HG02642 (cell line): ENCODE data around the gene ECI2.

Source experiments
- ATAC-seq: cut with Tn5 transposase; IDR thresholded peaks from one replicate; pipeline ENCODE4 v1.9.1; 2021; ENCODE audit warnings: mild to moderate bottlenecking; ENCODE audit not compliant: unreplicated experiment, poor library complexity

Gene ECI2, protein sequence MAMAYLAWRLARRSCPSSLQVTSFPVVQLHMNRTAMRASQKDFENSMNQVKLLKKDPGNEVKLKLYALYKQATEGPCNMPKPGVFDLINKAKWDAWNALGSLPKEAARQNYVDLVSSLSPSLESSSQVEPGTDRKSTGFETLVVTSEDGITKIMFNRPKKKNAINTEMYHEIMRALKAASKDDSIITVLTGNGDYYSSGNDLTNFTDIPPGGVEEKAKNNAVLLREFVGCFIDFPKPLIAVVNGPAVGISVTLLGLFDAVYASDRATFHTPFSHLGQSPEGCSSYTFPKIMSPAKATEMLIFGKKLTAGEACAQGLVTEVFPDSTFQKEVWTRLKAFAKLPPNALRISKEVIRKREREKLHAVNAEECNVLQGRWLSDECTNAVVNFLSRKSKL

DNA sequence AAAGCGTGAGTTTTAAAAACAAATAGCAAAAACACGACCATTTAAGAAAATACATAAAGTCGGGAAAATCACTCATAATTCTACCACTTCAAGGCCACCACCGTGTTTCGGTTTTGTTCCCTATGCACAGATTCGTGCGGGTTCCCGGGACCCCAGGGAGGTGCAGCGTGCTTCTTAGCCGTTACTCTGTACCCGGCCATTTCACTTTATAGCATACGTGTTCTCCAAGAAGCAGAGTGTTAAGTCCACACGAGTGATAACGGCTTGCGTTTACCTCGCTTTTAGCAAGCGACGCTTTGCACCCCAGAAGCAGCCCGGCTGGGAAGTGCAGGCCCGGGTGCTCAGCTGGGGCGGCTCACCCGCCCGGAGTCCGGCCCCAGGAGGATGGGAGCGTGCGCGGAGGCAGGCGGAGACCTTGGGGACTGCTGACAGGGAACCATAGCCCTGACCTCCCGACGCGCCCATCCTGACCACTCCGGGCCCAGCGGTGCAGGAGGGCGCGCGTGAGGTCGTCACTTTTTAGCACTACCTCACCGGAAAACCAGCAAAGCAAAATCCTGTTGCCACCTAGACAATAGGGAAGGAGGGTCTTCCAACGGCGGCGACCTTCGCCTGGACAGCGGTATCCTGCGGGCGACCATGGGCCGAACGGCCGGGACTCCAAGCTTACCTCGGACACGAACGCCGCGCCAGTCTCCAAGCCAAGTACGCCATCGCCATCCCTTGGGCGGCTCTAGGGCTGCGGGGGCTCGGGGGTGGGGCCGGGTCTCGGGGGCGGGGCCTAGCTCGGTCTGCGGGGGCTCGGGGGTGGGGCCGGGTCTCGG, at the start of gene ECI2:
Gene ECI2, minus strand, starts transcription at position 735 of the 824 bp plus-strand sequence. Its CDS starts 15 bp downstream, at position 720.
- ATAC-seq, result peak; percentile 56

DNA sequence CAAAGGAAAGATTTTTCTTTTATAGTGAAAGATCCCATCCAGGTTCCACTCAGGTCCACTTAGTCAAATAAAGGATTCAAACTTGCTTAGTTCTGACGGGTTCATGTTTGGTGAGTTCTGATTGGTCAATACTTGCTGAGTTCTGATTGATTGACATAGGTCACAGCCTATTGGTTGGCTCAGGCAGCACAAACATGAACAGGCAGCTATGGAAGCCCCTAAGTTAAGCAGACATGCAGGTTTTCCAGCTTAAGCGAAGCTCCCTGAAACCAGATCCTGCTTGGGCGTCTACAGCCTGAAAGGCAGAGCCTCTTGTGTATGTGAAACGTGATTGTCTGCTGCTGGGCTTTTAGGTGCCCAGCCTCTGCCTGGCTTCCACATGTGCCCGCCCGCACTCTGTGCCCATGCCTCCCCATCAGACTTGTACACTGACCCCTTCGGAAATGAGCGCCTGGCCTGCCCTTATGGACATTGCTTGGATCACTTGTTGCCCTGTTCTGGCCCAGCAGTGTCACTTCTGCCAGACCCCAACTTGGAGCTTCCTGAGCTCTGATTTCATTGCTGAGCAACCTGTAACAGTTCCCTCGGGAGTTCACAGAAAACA, 45.4 kb upstream of the ECI2 start:
- ATAC-seq, result no peak

DNA sequence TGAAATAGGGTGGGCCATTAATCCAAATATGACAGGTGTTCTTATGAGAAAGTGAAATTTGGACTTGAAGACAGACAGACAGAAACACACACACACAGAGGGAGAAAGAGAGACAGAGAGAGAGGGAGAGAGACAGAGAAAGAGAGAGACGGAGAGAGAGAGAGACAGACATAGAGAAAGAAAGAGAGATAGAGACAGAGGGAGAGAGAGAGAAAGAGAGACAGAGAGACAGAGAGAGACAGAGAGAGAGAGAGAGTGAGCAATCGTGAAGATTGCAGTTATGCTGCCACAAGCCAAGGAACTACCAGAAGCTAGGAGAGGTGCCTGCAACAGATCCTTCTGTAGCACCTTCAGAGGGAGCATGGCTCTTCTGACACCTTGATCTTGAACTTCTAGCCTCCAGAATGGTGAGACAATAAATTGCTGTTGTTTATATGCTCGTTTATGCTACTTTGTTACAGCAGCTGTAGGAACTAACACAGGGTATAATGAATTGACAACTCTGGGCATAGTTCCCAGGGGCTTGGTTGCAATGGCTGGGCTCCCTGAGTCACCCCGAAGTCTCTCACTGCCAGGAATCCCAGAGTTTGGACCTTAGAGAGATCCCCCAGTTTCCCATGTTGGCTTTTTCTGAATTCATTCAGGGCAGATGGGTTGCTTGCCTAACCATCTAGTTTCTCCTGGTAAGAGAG, 44.7 kb upstream of the ECI2 start:
- no peak for ATAC-seq

DNA sequence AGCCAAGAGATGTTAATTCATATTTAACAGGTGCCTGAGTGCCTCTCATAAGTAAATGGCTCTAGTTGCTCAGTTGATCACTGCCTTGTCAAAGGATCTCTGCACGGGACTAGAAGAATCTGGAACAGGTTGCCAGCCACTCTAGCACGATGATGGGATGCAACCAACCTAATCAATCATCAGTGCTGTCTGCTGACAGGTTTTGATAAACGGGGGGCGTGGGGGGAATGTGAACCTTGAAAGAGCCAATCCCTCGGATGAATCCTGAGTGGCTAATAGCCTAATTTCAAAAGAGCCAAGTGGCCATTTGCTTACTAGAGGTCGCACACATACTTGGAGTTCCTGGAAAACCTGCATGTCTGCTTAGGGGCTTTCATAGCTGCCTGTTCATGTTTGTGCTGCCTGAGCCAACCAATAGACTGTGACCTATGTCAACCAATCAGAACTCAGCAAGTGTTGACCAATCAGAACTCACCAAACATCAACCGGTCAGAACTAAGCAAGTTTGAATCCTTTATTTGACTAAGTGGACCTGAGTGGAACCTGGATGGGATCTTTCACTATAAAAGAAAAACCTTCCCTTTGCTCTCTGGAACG, 43.5 kb upstream of the ECI2 start:
- no peak for ATAC-seq

DNA sequence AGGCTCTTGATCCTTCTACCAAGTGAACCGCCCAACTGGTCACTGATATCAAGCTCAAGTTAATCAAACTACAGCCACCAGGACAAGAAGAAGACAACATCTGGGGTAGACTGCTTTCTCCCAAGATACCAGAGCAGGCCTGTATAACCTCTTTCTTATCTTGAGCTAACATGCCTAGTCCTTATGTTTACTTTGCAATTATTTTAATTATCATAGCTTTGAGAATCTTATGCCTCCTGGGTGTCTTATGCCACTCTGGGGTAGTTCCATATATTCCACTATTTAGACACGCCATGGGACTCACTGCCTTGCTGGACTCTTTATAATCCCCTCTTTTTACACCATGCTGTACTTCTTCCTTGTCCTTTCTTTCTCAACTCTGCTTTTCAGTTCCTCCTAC, 41.5 kb upstream of the ECI2 start:
- no peak for ATAC-seq

DNA sequence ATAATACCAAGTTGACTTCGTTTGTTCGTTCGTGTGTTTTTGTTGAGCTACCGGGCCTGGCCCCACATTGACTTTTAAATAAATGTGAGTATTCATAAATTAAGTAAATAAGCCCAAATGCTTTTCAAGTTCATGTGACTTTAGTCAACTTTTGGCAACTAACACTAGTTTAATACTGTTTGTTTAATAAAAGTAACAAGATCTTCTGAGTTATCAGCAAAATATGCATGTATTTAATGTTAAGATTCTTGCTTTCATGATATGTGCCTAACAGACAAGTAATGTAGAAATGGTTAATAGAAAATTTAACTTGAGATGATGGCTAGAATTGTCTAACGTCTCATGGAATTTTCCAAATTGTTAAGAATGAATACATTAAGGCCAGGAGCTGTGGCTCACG, 38.7 kb upstream of the ECI2 start:
- ATAC-seq, result no peak

DNA sequence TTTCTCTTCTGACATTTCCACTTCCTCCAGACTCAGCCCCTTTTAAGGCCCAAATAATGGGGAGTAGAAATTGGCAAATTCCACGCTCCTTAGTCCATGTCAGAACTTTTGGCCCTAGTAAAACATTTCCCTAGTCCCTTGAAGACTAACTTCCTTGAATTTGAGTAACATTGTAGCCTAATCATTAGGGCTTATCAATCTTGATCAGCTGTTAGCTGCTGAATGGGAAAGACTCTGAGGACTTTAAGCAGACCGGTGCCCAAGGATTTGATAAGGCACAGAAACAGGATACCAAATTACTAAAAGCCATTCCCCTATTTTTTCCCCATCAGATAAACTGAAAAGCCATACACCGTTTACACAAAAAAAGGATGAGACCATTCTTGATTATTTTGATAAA, 37.0 kb upstream of the ECI2 start:
- ATAC-seq, result no peak

DNA sequence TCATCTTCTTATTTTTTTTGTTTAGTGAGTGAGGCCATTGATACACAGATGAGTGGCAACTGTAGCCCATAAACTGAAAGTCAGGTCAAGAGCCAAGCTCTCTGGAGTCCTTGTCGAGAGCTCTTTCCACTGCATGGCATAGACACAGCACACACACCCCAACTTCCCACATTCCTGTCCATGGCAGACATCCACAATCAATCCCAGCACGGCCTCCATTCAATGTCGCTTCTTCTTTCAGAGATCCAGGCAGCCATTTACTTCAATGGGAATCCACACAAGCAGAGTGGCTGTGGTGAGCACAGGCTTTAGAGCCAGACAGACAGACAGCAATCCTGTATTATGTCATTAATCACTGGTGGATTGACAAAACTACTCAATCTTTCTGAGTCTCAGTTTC, 34.9 kb upstream of the ECI2 start:
- no peak for ATAC-seq

DNA sequence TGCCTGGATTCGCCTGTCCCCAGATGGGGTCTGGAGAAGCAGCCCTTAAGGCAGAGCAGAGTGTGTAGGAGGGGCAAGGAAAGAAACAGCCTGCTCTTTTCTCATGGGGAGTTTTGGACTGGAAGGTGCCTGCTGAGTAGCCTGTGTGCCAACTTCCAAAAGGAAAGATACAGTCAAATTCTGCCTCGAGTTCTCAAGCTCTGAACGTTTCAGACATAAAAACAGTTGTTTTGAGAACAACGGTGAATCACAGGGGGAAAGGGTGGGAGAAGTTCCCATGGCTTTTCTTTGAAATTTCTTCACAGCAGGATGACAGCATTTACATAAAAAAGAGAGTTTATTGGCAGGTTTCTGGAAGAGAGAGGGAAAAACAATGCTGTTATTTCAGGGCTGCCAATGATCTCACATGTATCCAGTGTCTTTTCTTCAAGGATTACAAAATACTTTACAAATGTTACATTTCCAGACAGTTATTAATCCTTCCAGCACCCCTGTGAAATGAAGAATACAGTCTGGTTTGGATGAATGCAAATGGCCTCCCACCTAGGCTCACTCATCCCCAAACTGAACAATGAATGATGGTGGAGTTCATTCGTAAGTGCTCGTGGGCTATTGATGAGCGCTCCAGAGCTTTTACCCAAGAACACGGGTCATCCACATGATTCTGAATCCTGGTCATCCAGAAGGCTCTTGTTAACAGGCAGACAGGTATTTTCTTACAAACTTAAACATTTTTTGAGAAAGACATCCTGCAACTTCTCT, 33.8 kb upstream of the ECI2 start:
- no peak for ATAC-seq

DNA sequence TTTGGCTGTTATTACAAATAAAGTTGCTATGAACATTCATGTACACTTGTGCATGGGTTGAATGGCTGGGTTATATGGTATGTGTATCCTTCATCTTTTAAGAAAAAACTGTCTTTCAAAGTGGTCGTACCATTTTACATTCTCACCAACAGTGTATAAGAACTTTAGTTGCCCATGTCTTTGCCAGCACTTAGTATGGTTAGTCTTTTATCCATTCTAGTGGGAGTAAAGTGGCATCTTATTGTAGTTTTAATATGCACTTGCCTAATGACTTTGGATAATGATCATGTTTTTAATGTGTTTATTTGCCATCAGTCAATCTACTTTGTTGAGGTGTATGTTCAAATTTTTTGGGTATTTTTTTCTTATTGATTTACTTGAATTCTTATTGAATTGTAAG, 32.5 kb upstream of the ECI2 start:
- ATAC-seq, result no peak

DNA sequence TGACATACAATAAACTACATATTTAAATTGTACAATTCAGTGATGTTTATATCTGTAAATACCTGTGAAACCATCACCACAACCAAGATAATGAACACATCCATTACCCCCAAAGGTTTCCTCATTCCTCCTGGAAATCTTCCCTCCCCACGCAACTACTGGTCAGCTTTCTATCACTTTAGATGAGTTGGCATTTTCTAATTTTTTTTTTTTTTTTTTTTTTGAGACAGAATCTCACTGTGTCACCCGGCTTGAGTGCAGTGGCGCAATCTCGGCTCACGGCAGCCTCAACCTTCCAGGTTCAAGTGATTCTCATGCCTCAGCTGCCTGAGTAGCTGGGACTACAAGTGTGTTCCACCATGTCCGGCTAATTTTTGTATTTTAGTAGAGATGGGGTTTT, 31.7 kb upstream of the ECI2 start:
- ATAC-seq, result no peak

DNA sequence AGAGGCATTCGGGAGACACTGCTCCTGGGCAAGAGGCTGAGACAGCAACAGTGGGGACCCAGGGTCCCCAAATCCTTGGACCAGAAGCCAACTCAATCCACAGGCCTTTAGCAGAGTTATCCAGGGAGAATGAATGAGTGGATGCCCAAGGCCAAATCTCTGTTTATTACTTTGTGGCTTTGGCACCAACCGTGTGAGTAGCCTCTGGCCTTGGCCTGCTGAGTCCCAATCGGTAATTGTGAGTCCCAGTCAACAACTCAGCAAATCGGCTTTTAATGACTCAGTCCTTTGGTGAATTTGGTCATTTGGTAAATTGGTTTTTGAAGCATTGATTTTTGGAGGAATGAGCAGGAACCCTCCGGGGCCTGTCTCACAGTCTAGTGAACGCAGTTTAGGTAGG, 29.1 kb upstream of the ECI2 start:
- ATAC-seq, result no peak

DNA sequence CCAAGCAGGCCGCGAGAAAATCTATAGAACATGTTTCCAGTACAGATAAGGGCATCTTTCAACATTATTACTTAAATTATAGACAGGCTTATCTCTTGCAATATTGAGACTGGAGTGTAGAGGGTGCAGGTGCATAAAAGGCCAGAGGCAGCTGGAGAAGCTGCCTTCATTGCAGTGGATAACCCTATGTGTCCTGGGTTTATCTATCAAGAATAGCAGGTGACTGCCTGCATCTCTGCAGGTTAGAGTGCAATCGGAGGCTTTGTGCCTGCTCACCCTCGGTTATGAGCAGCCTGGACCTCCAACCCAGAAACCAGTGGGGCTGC, 28.7 kb upstream of the ECI2 start:
- no peak for ATAC-seq

DNA sequence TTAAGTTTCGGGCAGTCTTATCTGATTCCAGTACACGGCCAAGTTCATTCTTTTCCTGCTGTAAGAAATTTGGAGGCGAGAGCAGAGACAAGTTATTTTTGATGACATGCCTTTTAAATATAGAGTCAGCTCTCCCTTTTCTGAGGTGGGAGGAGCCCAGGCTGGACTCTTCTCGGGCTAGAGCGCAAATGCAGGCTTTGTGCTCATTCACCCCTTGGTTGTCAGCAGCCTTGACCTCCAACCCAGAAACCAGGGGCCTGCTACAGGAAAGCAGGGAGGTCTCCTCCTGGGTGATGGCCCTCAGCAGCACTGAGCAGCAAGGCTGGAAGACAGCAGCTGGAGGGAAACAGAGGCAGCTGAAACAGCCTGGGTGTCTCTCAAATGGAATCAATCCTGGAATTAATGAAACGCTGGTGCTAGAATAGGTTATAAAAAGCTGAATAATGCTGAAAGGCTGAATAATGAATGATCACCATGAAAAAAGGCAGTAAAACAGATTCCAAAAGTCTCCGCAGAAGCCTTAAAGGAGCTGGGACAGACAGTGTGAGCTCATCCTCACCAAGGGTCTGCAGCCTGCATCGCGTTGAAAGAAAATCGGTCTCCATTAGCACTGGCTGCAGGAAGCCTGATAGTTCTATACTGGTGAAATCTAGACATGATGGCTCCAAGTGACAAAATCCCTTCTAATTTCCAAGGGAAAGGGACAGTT, 28.2 kb upstream of the ECI2 start:
- no peak for ATAC-seq

DNA sequence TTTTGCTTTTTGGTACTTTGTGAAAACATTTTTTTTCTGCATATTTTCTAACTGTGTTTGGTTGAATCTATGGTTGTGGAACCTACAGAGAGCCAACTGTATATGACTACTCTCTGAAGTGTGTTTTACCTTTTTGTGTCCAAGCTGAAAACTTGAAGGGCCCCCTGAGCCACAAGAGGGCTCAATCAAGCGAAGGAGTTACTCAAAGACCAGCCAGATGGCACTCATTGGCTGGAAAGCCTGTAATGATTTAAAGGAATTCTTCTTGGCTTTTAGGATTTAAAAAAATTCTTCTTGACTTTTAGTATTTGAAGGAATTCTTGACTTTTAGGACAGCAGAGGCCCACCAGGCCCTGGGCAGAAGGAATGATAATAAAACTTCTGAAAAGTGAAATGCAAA, 27.0 kb upstream of the ECI2 start:
- ATAC-seq, result no peak

DNA sequence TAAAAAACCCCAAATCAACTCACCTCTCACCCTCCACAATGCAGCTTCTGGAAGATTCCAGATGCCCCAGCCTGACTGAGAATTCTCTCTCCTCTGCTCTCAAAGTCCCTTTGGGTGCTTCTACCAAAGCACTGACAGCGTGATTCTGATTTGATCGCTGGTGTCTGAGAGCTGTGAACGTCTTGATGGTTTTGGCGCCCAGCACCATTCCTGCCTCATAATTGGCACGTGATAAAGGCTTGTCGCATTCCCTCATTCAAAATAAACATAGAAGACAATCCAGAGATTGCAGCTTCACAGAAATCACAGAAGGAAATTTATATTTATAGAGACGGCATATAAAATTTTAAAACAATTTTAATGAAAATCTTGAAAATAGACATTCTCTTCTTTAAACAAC, 24.1 kb upstream of the ECI2 start:
- no peak for ATAC-seq

DNA sequence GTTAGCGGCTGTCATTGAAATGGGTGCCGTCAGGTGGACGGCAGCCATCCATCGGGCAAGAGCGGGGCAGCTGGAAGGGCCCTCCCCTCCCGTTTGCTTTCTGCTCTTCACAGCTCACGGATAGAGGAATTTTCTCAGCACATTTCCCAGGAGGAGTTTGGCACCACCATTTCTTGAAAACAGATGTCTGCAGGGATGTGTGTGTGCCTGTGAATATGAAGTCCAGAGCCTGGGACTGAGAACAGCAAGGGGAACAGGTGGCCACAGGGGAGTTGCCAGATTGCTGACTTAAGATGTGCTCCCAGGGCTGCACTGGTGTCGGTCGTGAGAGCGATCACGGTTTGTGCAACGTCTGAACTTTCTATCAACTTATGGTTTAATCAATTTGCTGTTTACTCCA, 22.1 kb upstream of the ECI2 start:
- no peak for ATAC-seq

DNA sequence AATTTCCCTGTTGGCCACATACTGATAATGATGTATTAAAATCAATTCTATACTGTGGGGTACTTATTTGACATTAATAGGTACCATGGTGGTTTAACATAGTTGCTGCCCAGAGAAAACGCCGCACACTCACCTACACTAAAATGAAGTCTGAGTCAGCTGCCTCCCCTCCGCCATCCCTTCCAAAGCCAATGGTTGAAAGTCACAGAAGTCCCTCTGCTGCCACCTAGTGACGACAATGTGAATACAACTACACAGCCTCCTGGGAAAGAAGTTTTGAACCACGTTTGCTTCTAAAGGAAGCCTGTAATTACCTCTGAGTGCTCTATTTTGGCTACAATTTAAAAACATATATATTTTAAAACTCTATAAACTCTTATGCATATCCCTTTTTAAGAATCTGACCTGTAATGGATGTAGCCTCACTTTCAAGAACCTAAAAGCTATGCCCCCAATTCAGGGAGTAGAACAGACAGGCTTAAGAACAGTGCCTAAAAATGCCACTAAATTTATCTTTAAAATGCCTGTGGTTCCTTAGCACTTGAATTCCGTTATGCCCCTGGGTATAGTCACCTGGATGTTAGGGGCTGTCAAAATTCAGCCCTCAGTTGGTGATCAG, 20.6 kb upstream of the ECI2 start:
- ATAC-seq, result peak; percentile 79

DNA sequence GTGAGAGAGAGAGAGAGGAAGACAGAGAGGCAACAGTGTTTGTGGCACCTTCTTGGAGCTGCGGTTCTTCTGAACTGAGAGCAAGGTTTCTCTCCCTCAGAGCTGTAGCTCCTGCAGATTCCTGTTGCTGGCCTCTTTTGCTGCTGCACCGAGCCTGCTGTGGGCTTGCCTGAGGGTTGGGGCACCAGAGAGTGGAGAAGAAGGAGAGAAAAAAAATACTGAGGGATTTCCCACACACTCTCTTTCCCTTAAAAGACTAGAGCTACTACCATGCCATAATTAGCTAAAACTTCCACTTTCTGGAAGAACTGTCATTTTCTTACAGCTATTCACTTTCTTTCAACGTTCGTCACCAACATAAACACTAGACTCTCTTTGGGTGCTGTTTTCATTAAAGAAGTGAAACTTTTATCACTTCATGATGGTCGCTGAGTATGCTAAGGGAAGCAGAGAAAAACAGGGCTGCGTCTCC, 18.2 kb upstream of the ECI2 start:
- ATAC-seq, result peak; percentile 51
